GM06990 (cell line): ENCODE data around the gene FZD1.
A peak's percentile ranks its signal among the peaks of the same experiment; 100 is the strongest.

Source experiments
- DNase-seq: peaks from one replicate; pipeline ENCODE4 v3.0.0-alpha.2; 2011; ENCODE audit not compliant: insufficient read length; ENCODE audit errors: extremely low read depth
- H3K27me3 ChIP-seq: replicated peaks from 2 replicates; pipeline ENCODE4 v1.6.0; 2011; ENCODE audit warnings: low read length; ENCODE audit not compliant: control insufficient read depth, insufficient read depth
- H3K36me3 ChIP-seq: 2 replicates; pipeline ENCODE4 v1.5.1; 2011; ENCODE audit warnings: low read length; ENCODE audit not compliant: control insufficient read depth, insufficient read depth
- H3K4me3 ChIP-seq: replicated peaks from 2 replicates; pipeline ENCODE4 v1.5.1; 2011; ENCODE audit warnings: low read depth, mild to moderate bottlenecking, control low read depth, low read length
- TF ChIP-seq, protein P1 (sequence below): IDR thresholded peaks from 2 replicates; pipeline ENCODE4 v1.5.1; 2011; ENCODE audit warnings: low read length, control low read depth, mild to moderate bottlenecking, inconsistent platforms; ENCODE audit not compliant: insufficient read depth, poor library complexity, severe bottlenecking

Gene FZD1

DNA sequence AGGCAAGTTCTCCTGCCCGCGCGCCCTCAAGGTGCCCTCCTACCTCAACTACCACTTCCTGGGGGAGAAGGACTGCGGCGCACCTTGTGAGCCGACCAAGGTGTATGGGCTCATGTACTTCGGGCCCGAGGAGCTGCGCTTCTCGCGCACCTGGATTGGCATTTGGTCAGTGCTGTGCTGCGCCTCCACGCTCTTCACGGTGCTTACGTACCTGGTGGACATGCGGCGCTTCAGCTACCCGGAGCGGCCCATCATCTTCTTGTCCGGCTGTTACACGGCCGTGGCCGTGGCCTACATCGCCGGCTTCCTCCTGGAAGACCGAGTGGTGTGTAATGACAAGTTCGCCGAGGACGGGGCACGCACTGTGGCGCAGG is 1.4 kb downstream of the FZD1 start:
- no peak for DNase-seq
- TF ChIP-seq, protein P1, sequence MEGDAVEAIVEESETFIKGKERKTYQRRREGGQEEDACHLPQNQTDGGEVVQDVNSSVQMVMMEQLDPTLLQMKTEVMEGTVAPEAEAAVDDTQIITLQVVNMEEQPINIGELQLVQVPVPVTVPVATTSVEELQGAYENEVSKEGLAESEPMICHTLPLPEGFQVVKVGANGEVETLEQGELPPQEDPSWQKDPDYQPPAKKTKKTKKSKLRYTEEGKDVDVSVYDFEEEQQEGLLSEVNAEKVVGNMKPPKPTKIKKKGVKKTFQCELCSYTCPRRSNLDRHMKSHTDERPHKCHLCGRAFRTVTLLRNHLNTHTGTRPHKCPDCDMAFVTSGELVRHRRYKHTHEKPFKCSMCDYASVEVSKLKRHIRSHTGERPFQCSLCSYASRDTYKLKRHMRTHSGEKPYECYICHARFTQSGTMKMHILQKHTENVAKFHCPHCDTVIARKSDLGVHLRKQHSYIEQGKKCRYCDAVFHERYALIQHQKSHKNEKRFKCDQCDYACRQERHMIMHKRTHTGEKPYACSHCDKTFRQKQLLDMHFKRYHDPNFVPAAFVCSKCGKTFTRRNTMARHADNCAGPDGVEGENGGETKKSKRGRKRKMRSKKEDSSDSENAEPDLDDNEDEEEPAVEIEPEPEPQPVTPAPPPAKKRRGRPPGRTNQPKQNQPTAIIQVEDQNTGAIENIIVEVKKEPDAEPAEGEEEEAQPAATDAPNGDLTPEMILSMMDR = no peak
- Histone ChIP-seq H3K27me3 (no peaks in the 10 kb centered on the region), H3K36me3 (no peaks in the 10 kb centered on the region), H3K4me3 (peak overlapping the region; percentile 67)

DNA sequence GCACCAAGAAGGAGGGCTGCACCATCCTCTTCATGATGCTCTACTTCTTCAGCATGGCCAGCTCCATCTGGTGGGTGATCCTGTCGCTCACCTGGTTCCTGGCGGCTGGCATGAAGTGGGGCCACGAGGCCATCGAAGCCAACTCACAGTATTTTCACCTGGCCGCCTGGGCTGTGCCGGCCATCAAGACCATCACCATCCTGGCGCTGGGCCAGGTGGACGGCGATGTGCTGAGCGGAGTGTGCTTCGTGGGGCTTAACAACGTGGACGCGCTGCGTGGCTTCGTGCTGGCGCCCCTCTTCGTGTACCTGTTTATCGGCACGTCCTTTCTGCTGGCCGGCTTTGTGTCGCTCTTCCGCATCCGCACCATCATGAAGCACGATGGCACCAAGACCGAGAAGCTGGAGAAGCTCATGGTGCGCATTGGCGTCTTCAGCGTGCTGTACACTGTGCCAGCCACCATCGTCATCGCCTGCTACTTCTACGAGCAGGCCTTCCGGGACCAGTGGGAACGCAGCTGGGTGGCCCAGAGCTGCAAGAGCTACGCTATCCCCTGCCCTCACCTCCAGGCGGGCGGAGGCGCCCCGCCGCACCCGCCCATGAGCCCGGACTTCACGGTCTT is 1.9 kb downstream of the FZD1 start:
- TF ChIP-seq, protein P1 = no peak
- Histone ChIP-seq H3K4me3 (no peak overlapping the region), H3K36me3 (no peaks in the 10 kb centered on the region), H3K27me3 (no peaks in the 10 kb centered on the region)
- DNase-seq = peak; percentile 17

DNA sequence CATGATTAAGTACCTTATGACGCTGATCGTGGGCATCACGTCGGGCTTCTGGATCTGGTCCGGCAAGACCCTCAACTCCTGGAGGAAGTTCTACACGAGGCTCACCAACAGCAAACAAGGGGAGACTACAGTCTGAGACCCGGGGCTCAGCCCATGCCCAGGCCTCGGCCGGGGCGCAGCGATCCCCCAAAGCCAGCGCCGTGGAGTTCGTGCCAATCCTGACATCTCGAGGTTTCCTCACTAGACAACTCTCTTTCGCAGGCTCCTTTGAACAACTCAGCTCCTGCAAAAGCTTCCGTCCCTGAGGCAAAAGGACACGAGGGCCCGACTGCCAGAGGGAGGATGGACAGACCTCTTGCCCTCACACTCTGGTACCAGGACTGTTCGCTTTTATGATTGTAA is 2.5 kb downstream of the FZD1 start:
- Histone ChIP-seq H3K36me3 (no peaks in the 10 kb centered on the region), H3K4me3 (no peak overlapping the region), H3K27me3 (no peaks in the 10 kb centered on the region)
- TF ChIP-seq, protein P1 = no peak
- no peak for DNase-seq

DNA sequence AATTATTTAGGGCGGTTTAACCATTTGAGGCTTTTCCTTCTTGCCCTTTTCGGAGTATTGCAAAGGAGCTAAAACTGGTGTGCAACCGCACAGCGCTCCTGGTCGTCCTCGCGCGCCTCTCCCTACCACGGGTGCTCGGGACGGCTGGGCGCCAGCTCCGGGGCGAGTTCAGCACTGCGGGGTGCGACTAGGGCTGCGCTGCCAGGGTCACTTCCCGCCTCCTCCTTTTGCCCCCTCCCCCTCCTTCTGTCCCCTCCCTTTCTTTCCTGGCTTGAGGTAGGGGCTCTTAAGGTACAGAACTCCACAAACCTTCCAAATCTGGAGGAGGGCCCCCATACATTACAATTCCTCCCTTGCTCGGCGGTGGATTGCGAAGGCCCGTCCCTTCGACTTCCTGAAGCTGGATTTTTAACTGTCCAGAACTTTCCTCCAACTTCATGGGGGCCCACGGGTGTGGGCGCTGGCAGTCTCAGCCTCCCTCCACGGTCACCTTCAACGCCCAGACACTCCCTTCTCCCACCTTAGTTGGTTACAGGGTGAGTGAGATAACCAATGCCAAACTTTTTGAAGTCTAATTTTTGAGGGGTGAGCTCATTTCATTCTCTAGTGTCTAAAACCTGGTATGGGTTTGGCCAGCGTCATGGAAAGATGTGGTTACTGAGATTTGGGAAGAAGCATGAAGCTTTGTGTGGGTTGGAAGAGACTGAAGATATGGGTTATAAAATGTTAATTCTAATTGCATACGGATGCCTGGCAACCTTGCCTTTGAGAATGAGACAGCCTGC is 3.1 kb downstream of the FZD1 start:
- H3K27me3 ChIP-seq = no peaks in the 10 kb centered on the region
- no peak for DNase-seq
- TF ChIP-seq, protein P1 = no peak
- H3K4me3 ChIP-seq = no peak overlapping the region
- H3K36me3 ChIP-seq = no peaks in the 10 kb centered on the region

DNA sequence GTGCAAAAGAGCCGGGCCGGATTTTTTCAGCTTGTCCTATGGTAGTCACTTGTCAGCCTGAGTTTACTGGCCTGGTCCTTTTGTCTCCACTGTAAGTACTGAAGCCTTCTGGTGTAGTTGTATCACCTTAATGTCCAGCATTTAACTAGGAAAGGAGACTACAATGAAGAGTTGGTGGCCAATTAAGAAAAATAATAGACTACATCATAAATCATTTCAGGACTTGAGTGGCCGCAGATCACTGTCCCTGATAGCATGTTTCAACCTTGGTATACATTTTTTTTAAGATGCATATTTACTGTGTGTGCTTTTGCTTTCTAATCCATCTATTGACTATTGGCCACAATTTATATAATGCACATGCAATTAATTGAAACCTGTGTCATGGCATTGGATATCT is 6.1 kb downstream of the FZD1 start:
- Histone ChIP-seq H3K27me3 (no peaks in the 10 kb centered on the region), H3K4me3 (no peak overlapping the region), H3K36me3 (no peaks in the 10 kb centered on the region)
- TF ChIP-seq, protein P1 = no peak
- no peak for DNase-seq
